Panc1 (cell line): ENCODE results near the gene NPTXR.

Experiments
- POLR2AphosphoS5 ChIP-seq: IDR thresholded peaks from 2 replicates; pipeline ENCODE4 v1.6.1; 2012; ENCODE audit warnings: mild to moderate bottlenecking, low read depth, low read length, moderate library complexity
- SIN3A ChIP-seq: IDR thresholded peaks from 2 replicates; pipeline ENCODE4 v1.6.1; 2012; ENCODE audit warnings: low read depth, mild to moderate bottlenecking, low read length, moderate library complexity, borderline replicate concordance; ENCODE audit not compliant: insufficient read depth
- TF ChIP-seq, protein P1 (sequence below): fragments of 450-650 bp; IDR thresholded peaks from 2 replicates; pipeline ENCODE4 v1.5.1; 2017; ENCODE audit warnings: mild to moderate bottlenecking

DNA sequence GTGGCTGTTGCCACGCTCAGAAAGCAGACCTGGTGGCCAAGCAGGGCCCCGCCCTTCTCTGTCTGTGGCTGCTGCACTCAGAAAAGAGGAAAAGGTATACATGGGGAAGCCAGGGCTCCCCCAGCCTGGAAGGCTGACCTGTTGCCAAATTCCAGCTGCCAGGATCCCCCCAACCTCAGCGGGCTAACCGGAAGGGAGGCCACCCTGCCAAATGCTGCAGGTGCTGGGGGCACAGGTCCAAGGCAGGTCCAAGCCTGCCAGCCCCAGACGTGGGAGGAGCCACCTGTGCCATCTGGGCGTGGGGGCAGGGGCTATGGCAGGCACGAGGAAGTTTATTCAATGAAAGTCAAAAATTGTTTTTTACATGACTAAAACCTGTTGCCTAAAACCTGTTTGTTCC, 2.6 kb downstream of the NPTXR start:
- TF ChIP-seq, protein P1, sequence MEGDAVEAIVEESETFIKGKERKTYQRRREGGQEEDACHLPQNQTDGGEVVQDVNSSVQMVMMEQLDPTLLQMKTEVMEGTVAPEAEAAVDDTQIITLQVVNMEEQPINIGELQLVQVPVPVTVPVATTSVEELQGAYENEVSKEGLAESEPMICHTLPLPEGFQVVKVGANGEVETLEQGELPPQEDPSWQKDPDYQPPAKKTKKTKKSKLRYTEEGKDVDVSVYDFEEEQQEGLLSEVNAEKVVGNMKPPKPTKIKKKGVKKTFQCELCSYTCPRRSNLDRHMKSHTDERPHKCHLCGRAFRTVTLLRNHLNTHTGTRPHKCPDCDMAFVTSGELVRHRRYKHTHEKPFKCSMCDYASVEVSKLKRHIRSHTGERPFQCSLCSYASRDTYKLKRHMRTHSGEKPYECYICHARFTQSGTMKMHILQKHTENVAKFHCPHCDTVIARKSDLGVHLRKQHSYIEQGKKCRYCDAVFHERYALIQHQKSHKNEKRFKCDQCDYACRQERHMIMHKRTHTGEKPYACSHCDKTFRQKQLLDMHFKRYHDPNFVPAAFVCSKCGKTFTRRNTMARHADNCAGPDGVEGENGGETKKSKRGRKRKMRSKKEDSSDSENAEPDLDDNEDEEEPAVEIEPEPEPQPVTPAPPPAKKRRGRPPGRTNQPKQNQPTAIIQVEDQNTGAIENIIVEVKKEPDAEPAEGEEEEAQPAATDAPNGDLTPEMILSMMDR, result no peak
- TF ChIP-seq POLR2AphosphoS5, result no peak
- TF ChIP-seq SIN3A, result no peak
